Stimulated activated naive CD8-positive, alpha-beta T cell treated with anti-CD3 and anti-CD28 coated beads, Interleukin-15, Interleukin-2, amounts not matched to agents 100 ng/mL and 50 ng/mL, for 24 hours (primary cell): ENCODE results near the gene GULP1.

Source experiments
- H3K27ac Mint-ChIP-seq: one replicate; pipeline ENCODE4 v1.8.0; 2021; ENCODE audit warnings: mild to moderate bottlenecking, mixed read lengths
- H3K27me3 Mint-ChIP-seq: one replicate; pipeline ENCODE4 v1.8.0; 2021; ENCODE audit warnings: mixed read lengths
- H3K36me3 Mint-ChIP-seq: one replicate; pipeline ENCODE4 v1.8.0; 2021; ENCODE audit warnings: low read depth, mixed read lengths
- H3K4me1 Mint-ChIP-seq: one replicate; pipeline ENCODE4 v1.8.0; 2021; ENCODE audit warnings: low read depth, mixed read lengths
- H3K4me3 Mint-ChIP-seq: one replicate; pipeline ENCODE4 v1.8.0; 2021; ENCODE audit warnings: mild to moderate bottlenecking, mixed read lengths
- H3K9me3 Mint-ChIP-seq: one replicate; pipeline ENCODE4 v1.8.0; 2021; ENCODE audit warnings: mixed read lengths

Gene GULP1

GRCh38 chr2:188291617-188292347, at the start of gene GULP1:
Gene GULP1, plus strand, starts transcription at chr2:188291874. Its CDS starts 185,829 bp downstream, at chr2:188477703.
- Mint-ChIP-seq H3K9me3 (no peaks in the 10 kb centered on the region), H3K4me1 (peaks cover 8% of the 10 kb centered on the region), H3K27ac (no peak within 1 kb of the TSS), H3K27me3 (peaks cover 47% of the 10 kb centered on the region), H3K4me3 (peak within 1 kb of the TSS; percentile 57), H3K36me3 (no peaks in the 10 kb centered on the region)

- no peaks in the 10 kb centered on the region for H3K36me3 Mint-ChIP-seq
- H3K4me1 Mint-ChIP-seq: no peaks in the 10 kb centered on the region
- H3K27ac Mint-ChIP-seq: no peak overlapping the region
- no peak overlapping the region for H3K4me3 Mint-ChIP-seq
- no peaks in the 10 kb centered on the region for H3K27me3 Mint-ChIP-seq
- no peaks in the 10 kb centered on the region for H3K9me3 Mint-ChIP-seq
Observed at GRCh38 chr2:188243381-188243780, 48.3 kb upstream of the GULP1 start.

GRCh38 chr2:188244383-188244782, 47.3 kb upstream of the GULP1 start:
- Mint-ChIP-seq H3K36me3 (no peaks in the 10 kb centered on the region), H3K27ac (no peak overlapping the region), H3K9me3 (no peaks in the 10 kb centered on the region), H3K27me3 (no peaks in the 10 kb centered on the region), H3K4me1 (no peaks in the 10 kb centered on the region), H3K4me3 (no peak overlapping the region)

DNA sequence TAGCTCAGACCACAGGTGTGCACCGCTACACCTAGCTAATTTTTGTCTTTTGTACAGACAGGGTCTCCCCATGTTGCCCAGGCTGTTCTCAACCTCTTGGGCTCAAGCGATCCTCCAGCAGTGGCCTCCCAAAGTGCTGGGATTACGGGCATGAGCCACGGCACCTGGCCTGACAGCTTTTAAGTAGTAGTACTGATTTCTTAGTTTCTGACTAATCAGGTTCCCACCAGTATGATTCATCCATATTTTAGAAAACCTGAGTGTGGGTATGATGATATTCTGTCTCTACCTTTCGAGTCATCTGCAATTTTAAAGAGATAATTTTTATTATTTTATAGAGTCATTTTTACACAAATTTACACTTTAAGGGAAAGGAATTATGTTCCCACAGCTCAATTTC, 46.4 kb upstream of the GULP1 start:
- Mint-ChIP-seq H3K9me3 (no peaks in the 10 kb centered on the region), H3K27ac (no peak overlapping the region), H3K4me3 (no peak overlapping the region), H3K27me3 (no peaks in the 10 kb centered on the region), H3K4me1 (no peaks in the 10 kb centered on the region), H3K36me3 (no peaks in the 10 kb centered on the region)

DNA sequence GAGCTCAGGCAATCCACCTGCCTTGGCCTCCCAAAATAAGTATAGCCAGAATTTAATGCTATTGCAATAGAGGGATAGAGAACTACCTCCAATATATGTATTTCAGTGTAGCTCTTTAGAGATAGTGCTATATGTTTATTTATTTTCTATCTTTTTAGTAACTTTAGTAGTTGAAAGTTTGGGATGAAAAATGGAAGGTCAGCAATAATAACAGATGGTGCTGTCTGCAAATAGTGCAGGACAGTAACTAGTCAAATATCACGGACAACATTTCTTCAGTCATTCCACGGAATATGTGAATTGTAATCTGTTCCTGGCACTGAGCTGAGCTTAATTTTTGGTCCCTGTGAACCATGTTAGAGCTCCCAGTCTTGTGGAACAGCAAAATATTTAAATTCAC, 43.2 kb upstream of the GULP1 start:
- H3K4me1 Mint-ChIP-seq: no peaks in the 10 kb centered on the region
- H3K4me3 Mint-ChIP-seq: no peak overlapping the region
- H3K27me3 Mint-ChIP-seq: no peaks in the 10 kb centered on the region
- no peaks in the 10 kb centered on the region for H3K36me3 Mint-ChIP-seq
- H3K9me3 Mint-ChIP-seq: peaks cover 8% of the 10 kb centered on the region
- no peak overlapping the region for H3K27ac Mint-ChIP-seq

DNA sequence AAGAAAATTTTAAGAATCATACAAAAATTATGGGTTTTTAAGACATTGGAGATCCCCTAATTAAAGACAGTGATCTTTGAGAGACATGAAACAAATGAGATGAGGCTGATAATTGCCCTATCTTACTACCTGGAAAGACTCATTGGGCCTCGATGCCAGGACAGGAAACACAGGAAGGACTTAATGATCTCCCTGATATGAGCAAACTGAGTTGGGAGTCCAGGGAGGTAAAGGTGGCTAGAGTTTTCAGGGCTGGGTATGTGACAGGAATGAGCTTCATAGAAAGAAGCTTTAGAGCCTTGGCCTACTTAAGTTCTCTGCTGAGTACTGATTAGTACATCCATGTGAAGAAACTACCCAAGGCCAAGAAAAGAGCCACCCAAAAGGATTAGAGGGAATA, 40.6 kb upstream of the GULP1 start:
- Mint-ChIP-seq H3K9me3 (peaks cover 8% of the 10 kb centered on the region), H3K4me1 (no peaks in the 10 kb centered on the region), H3K27me3 (no peaks in the 10 kb centered on the region), H3K36me3 (no peaks in the 10 kb centered on the region), H3K27ac (no peak overlapping the region), H3K4me3 (no peak overlapping the region)

GRCh38 chr2:188256420-188256819, 35.3 kb upstream of the GULP1 start:
- Mint-ChIP-seq H3K9me3 (peaks cover 11% of the 10 kb centered on the region), H3K27ac (no peak overlapping the region), H3K27me3 (no peaks in the 10 kb centered on the region), H3K4me3 (no peak overlapping the region), H3K36me3 (no peaks in the 10 kb centered on the region), H3K4me1 (no peaks in the 10 kb centered on the region)

GRCh38 chr2:188265315-188265714, 26.4 kb upstream of the GULP1 start:
- Mint-ChIP-seq H3K27ac (no peak overlapping the region), H3K4me3 (no peak overlapping the region), H3K4me1 (no peaks in the 10 kb centered on the region), H3K27me3 (no peaks in the 10 kb centered on the region), H3K9me3 (peaks cover 2% of the 10 kb centered on the region), H3K36me3 (no peaks in the 10 kb centered on the region)

- Mint-ChIP-seq H3K4me3 (no peak overlapping the region), H3K9me3 (no peaks in the 10 kb centered on the region), H3K27me3 (no peaks in the 10 kb centered on the region), H3K4me1 (no peaks in the 10 kb centered on the region), H3K36me3 (no peaks in the 10 kb centered on the region), H3K27ac (no peak overlapping the region)
Observed at GRCh38 chr2:188267776-188268175, 23.9 kb upstream of the GULP1 start.

DNA sequence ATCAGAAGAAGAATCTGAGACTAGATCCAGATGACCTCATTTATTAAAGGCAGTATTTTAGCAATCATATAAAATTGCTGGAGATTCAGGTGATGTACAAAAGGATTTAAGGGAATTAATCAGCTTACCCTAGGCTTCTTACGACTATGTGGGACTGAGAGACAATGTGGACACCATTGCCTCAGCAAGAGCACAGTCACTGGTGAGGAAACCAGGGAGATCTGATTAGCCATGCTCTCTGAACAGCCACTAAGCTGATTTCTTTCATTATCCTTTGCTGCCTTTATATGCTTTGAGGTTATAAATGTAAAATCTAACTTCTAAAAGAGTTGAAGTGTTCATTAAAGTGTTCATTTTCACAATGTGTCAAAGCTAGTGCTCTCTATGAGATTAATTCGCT, 22.7 kb upstream of the GULP1 start:
- no peaks in the 10 kb centered on the region for H3K9me3 Mint-ChIP-seq
- no peak overlapping the region for H3K27ac Mint-ChIP-seq
- H3K36me3 Mint-ChIP-seq: no peaks in the 10 kb centered on the region
- no peaks in the 10 kb centered on the region for H3K27me3 Mint-ChIP-seq
- H3K4me3 Mint-ChIP-seq: no peak overlapping the region
- no peaks in the 10 kb centered on the region for H3K4me1 Mint-ChIP-seq

DNA sequence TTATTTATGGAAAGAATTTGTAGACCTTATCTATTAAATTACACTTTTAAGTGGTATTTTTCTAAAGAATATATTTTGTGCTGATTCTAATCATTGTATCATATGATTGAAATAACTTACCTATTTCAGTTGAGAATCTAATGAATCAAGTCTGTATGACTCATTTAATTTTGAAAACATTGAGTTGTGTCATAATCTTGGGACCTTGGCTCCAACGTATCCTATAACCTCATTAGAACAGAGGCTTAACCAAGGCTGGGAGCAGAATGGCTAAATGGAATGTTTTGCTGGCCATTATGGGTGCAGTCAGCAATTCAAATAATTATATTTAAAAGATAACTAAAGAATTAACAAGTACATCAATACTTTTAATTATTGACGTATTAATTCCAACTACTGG, 19.6 kb upstream of the GULP1 start:
- Mint-ChIP-seq H3K9me3 (no peaks in the 10 kb centered on the region), H3K36me3 (no peaks in the 10 kb centered on the region)

DNA sequence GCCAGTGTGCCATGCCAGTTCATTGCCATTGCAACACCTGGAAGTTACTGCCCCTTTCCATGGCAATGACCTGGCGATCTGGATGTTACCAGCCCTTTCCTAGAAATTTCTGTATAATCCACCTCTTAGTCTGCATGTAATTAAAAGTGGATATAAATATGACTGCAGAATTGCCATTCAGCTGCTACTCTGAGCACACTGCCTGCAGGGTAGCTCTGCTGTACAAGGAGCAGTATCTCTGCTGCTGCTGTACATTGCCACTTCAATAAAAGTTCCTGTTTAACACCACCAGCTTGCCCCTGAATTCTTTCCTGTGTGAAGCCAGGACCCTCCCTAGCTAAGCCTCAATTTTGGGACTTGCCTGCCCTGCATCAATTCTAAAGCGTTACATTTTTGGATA, 17.4 kb upstream of the GULP1 start:
- Mint-ChIP-seq H3K36me3 (no peaks in the 10 kb centered on the region), H3K4me1 (no peaks in the 10 kb centered on the region), H3K27ac (no peak overlapping the region), H3K4me3 (no peak overlapping the region), H3K9me3 (no peaks in the 10 kb centered on the region), H3K27me3 (no peaks in the 10 kb centered on the region)

More for the DNA sequence above, 19.6 kb upstream of the GULP1 start:
- H3K4me3 Mint-ChIP-seq: no peak overlapping the region
- H3K27me3 Mint-ChIP-seq: no peaks in the 10 kb centered on the region
- H3K27ac Mint-ChIP-seq: no peak overlapping the region
- no peaks in the 10 kb centered on the region for H3K4me1 Mint-ChIP-seq

DNA sequence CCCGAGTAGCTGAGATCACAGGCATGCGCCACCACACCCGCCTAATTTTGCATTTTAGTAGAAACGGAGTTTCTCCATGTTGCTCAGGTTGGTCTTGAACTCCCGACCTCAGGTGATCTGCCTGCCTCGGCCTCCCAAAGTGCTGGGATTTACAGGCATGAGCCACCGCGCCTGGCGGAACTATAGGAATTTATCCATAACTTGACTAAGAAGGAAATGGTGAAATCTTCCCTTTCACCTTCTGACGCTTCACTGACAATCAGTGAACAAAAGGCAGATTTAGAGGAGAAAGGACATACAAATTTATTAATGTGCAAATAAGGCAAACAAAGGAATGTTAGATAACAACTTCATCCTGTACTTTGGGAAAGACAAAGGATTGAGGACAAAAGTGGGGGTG, 15.4 kb upstream of the GULP1 start:
- no peaks in the 10 kb centered on the region for H3K27me3 Mint-ChIP-seq
- no peak overlapping the region for H3K27ac Mint-ChIP-seq
- no peaks in the 10 kb centered on the region for H3K36me3 Mint-ChIP-seq
- H3K4me1 Mint-ChIP-seq: no peaks in the 10 kb centered on the region
- no peak overlapping the region for H3K4me3 Mint-ChIP-seq
- no peaks in the 10 kb centered on the region for H3K9me3 Mint-ChIP-seq

DNA sequence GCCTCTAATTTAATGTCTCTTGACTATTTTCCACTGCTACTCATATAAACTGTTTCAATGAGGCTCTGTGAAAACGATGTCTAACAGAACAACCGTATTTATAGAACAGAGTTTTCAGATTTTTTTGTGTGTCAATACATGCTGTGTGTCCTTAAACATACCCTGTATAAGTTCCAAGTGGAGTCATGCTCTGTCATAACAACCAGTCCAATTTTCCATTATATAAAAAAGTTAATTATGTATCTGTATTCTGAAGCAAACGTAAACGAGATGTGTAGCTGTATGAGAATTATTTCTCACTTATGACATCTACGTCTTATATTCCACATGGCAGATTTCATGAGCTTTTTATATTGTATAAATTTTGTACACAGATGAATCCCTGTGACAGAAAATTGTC, 13.9 kb upstream of the GULP1 start:
- no peak overlapping the region for H3K4me3 Mint-ChIP-seq
- H3K36me3 Mint-ChIP-seq: no peaks in the 10 kb centered on the region
- no peak overlapping the region for H3K27ac Mint-ChIP-seq
- no peaks in the 10 kb centered on the region for H3K27me3 Mint-ChIP-seq
- peaks cover under 1% of the 10 kb centered on the region for H3K9me3 Mint-ChIP-seq
- H3K4me1 Mint-ChIP-seq: no peaks in the 10 kb centered on the region

GRCh38 chr2:188278388-188279092, 13.1 kb upstream of the GULP1 start:
- no peaks in the 10 kb centered on the region for H3K27me3 Mint-ChIP-seq
- no peak overlapping the region for H3K27ac Mint-ChIP-seq
- no peaks in the 10 kb centered on the region for H3K36me3 Mint-ChIP-seq
- no peaks in the 10 kb centered on the region for H3K4me1 Mint-ChIP-seq
- no peak overlapping the region for H3K4me3 Mint-ChIP-seq
- peaks cover 4% of the 10 kb centered on the region for H3K9me3 Mint-ChIP-seq

DNA sequence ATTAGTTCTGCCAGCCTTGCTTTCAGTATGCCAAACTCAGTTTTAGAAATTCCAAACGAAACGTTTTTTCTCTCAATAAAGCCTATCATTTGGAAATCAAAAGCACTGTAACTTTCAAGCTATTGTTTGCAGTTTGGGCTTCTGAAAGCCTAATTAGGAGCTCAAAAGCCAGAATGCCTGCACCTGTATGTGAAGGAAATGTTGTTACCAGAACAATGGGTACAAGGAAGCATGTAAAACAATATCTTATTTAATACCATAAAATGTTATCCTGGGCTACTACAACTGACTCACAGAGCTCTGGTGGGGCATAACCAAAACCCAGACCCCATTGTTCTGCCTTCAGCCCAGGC, 12.6 kb upstream of the GULP1 start:
- H3K4me1 Mint-ChIP-seq: no peaks in the 10 kb centered on the region
- no peak overlapping the region for H3K27ac Mint-ChIP-seq

More for the DNA sequence above, 12.6 kb upstream of the GULP1 start:
- Mint-ChIP-seq H3K9me3 (peaks cover 4% of the 10 kb centered on the region), H3K4me3 (no peak overlapping the region), H3K27me3 (no peaks in the 10 kb centered on the region), H3K36me3 (no peaks in the 10 kb centered on the region)
